Natural killer cell (primary cell): ENCODE measurements around the gene TMEM14C. TPM values are rescaled to one million over a fixed set of nuclear protein-coding genes. Genes with fewer than 3 reads are reported as not detected.

Experiments used
- ATAC-seq, 3 donors: fragments of 150-1000 bp in 2 of 3; fragments of 200-7000 bp in 1 of 3; cut with Tn5 transposase; 1 replicate in 1 of 3; 2 replicates in 2 of 3; pipeline ENCODE4 v1.10.0; 2021; ENCODE audit warnings: mild to moderate bottlenecking in 2 of 3, moderate library complexity in 2 of 3
- DNase-seq, 2 donors: peaks; one replicate each; pipeline versions ENCODE4 v3.0.0 to v3.0.0-alpha.2; 2013 to 2021; ENCODE audit warnings: mixed read lengths in 1 of 2
- H3K27ac ChIP-seq: one replicate; pipeline ENCODE4 v1.5.1; 2013; ENCODE audit warnings: mild to moderate bottlenecking, low read length
- H3K27me3 ChIP-seq: one replicate; pipeline ENCODE4 v1.6.1; 2013; ENCODE audit warnings: low read length; ENCODE audit not compliant: control insufficient read depth, insufficient read depth
- H3K36me3 ChIP-seq: one replicate; pipeline ENCODE4 v1.6.1; 2013; ENCODE audit warnings: low read length; ENCODE audit not compliant: control insufficient read depth, insufficient read depth
- H3K4me1 ChIP-seq: one replicate; pipeline ENCODE4 v1.6.1; 2013; ENCODE audit warnings: low read length; ENCODE audit not compliant: control insufficient read depth, insufficient read depth
- H3K4me3 ChIP-seq: one replicate; pipeline ENCODE4 v1.5.1; 2013; ENCODE audit warnings: low read length
- H3K9me3 ChIP-seq: one replicate; pipeline ENCODE4 v1.6.1; 2013; ENCODE audit warnings: low read length; ENCODE audit not compliant: control insufficient read depth, insufficient read depth
- H3K27ac Mint-ChIP-seq, 2 donors: one replicate each; pipeline ENCODE4 v1.8.0; 2022; ENCODE audit warnings: mild to moderate bottlenecking in 2 of 2, mixed read lengths in 2 of 2, moderate library complexity in 1 of 2
- H3K27me3 Mint-ChIP-seq, 2 donors: one replicate each; pipeline ENCODE4 v1.8.0; 2022; ENCODE audit warnings: low read depth in 2 of 2, mixed read lengths in 2 of 2
- H3K36me3 Mint-ChIP-seq: one replicate; pipeline ENCODE4 v1.8.0; 2022; ENCODE audit warnings: mixed read lengths
- H3K4me1 Mint-ChIP-seq, 2 donors: one replicate each; pipeline ENCODE4 v1.8.0; 2022; ENCODE audit warnings: mixed read lengths in 2 of 2
- H3K4me3 Mint-ChIP-seq: one replicate; pipeline ENCODE4 v1.8.0; 2022; ENCODE audit warnings: mild to moderate bottlenecking, moderate library complexity, mixed read lengths
- H3K9me3 Mint-ChIP-seq, 2 donors: one replicate each; pipeline ENCODE4 v1.8.0; 2022; ENCODE audit warnings: mixed read lengths in 2 of 2
- CTCF ChIP-seq: fragments of 200-600 bp; IDR thresholded peaks from one replicate; pipeline ENCODE4 v1.8.0; 2022; ENCODE audit warnings: antibody characterized with exemption
- WGBS: methylation state at CpG from one replicate; pipeline ENCODE4 v1.1.7; 2013; ENCODE audit warnings: missing lambda C conversion rate; ENCODE audit not compliant: insufficient coverage; 5-methylcytosine and 5-hydroxymethylcytosine counted together
- intact Hi-C: fragments of 100-400 bp; cut with micrococcal nuclease; formaldehyde crosslinking; loops from one replicate; pipeline ENCODE4 v1.14.2; 2022
- total RNA-seq, 4 donors: library from RNA; stranded (reverse); fragments of 120-200 nt in 1 of 4; gene quantifications; one replicate each; pipeline versions ENCODE4 v1.2.3 to v1.2.4, GENCODE V29; 2013 to 2022

Gene TMEM14C
- total RNA-seq, 3 donors from 2014 or later (not counting 1 experiment from before 2014, with no cell fraction given) = 2.4 to 15.7 (median 14.3) TPM

- peak overlapping the region in 1 of 2 donors; percentile 31 for H3K27ac Mint-ChIP-seq
- Histone ChIP-seq H3K9me3 (no peaks in the 10 kb centered on the region), H3K36me3 (no peaks in the 10 kb centered on the region), H3K4me3 (no peak overlapping the region), H3K27ac (no peak overlapping the region), H3K4me1 (peaks cover 42% of the 10 kb centered on the region), H3K27me3 (peaks cover 10% of the 10 kb centered on the region)
- intact Hi-C loops = no loop called here
- no peak for TF ChIP-seq CTCF
- WGBS = 94% methylated on average over 8 of the region's 9 CpGs
- no peaks in the 10 kb centered on the region for H3K36me3 Mint-ChIP-seq
- peaks cover 32 to 34% of the 10 kb centered on the region in 2 donors for H3K27me3 Mint-ChIP-seq
- DNase-seq (no peak), ATAC-seq (no peak)
- no peaks in the 10 kb centered on the region for H3K9me3 Mint-ChIP-seq
- peaks cover 46 to 62% of the 10 kb centered on the region in 2 donors for H3K4me1 Mint-ChIP-seq
- H3K4me3 Mint-ChIP-seq = no peak overlapping the region
Observed at GRCh38 chr6:10725716-10726115, 2.8 kb downstream of the TMEM14C start.

- 80% methylated on average over 3 of the region's 3 CpGs for WGBS
- H3K36me3 Mint-ChIP-seq = no peaks in the 10 kb centered on the region
- Histone ChIP-seq H3K36me3 (no peaks in the 10 kb centered on the region), H3K27me3 (peaks cover 5% of the 10 kb centered on the region), H3K4me3 (no peak overlapping the region), H3K27ac (no peak overlapping the region), H3K9me3 (no peaks in the 10 kb centered on the region), H3K4me1 (peaks cover 30% of the 10 kb centered on the region)
- no peak for TF ChIP-seq CTCF
- H3K4me3 Mint-ChIP-seq = no peak overlapping the region
- ATAC-seq = no peak
- intact Hi-C loops = no loop called here
- no peak for DNase-seq
- no peak overlapping the region for H3K27ac Mint-ChIP-seq
- peaks cover 44 to 45% of the 10 kb centered on the region in 2 donors for H3K4me1 Mint-ChIP-seq
- no peaks in the 10 kb centered on the region for H3K9me3 Mint-ChIP-seq
- H3K27me3 Mint-ChIP-seq = peaks cover 34 to 47% of the 10 kb centered on the region in 2 donors
Observed at GRCh38 chr6:10730254-10730653, 7.4 kb downstream of the TMEM14C start.

- Mint-ChIP-seq H3K9me3 (no peaks in the 10 kb centered on the region), H3K4me1 (peaks cover 17 to 19% of the 10 kb centered on the region in 2 donors), H3K4me3 (peak overlapping the region; percentile 67), H3K36me3 (no peaks in the 10 kb centered on the region), H3K27ac (peak overlapping the region; percentile 60 to 71), H3K27me3 (peaks cover 24 to 41% of the 10 kb centered on the region in 2 donors)
- Histone ChIP-seq H3K9me3 (no peaks in the 10 kb centered on the region), H3K36me3 (no peaks in the 10 kb centered on the region), H3K27ac (no peak overlapping the region), H3K4me3 (no peak overlapping the region), H3K4me1 (peaks cover 15% of the 10 kb centered on the region), H3K27me3 (peaks cover 4% of the 10 kb centered on the region)
- peak; percentile 62 to 79 for DNase-seq
- ATAC-seq = peak; percentile 88 to 98 (median 91)
- no peak for TF ChIP-seq CTCF
- 62% methylated on average over 17 of the region's 17 CpGs for WGBS
- intact Hi-C loops = loop anchor here (1.0 to 2.0 kb wide), 4 partner anchors 14 to 38 kb away; partner anchors contain the start of genes C6orf52, PAK1IP1 and TMEM14B
Observed at GRCh38 chr6:10733151-10733715, 10.4 kb downstream of the TMEM14C start.
